C4-2B (cell line): ENCODE results near the gene SLC8A3.

Source experiments
- CTCF ChIP-seq: fragments of 450-650 bp; conservative IDR thresholded peaks from 2 replicates; pipeline ENCODE4 v1.5.1; 2017; ENCODE audit warnings: mild to moderate bottlenecking
- ZFX ChIP-seq: fragments of 450-650 bp; IDR thresholded peaks from 2 replicates; pipeline ENCODE4 v1.6.1; 2017

- TF ChIP-seq CTCF (peak; percentile 84), ZFX (no peak)
Observed at GRCh38 chr14:70086685-70087379, 101.9 kb downstream of the SLC8A3 start.
